Measurements from ENCODE around the gene PRCP. TPM values are rescaled to one million over a fixed set of nuclear protein-coding genes. Genes with fewer than 3 reads are reported as not detected.

Gene PRCP
- total RNA-seq, 1 experiment from 2014 or later, result 56.7 TPM

DNA sequence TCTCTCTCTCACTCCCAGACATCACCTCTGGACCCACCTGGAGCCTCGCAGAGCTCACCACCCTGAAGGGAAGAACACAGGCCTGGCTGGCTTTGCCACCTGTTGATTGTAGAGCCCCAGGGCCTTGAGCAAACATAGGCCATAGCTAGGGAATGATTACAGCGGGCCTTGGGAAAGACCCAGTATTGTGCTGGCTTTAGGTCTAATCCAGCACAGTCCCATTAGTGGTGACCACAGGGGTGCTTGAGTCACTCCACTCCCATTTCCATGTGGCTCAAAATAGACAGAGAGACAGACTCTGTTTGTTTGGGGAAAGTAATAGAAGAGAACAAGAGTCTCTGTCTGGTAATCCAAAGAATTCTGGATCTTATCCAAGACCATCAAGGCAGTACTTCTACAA, 123.9 kb downstream of the PRCP start:
- WGBS (ENCODE audit: extremely low coverage, insufficient read length, low lambda C conversion rate), result no CpG with 5 or more reads among the region's 2 CpGs

More for the DNA sequence above, 123.9 kb downstream of the PRCP start:
- Histone ChIP-seq H4K8ac (replicated peaks; ENCODE audit: insufficient read length, low read depth, low read length) (no peak overlapping the region), H3K14ac (ENCODE audit: insufficient read depth, low read length) (no peak overlapping the region), H3K4me2 (ENCODE audit: insufficient read depth, insufficient read length, low read length) (no peak overlapping the region), H4K5ac (ENCODE audit: insufficient read length, low read depth, low read length) (no peak overlapping the region), H3K4me1 (ENCODE audit: insufficient read depth, low read length) (no peaks in the 10 kb centered on the region), H4K20me1 (ENCODE audit: control insufficient read depth, insufficient read depth, insufficient read length) (no peaks in the 10 kb centered on the region), H3K79me1 (ENCODE audit: insufficient read depth, low read depth, low read length, poor library complexity, severe bottlenecking) (no peaks in the 10 kb centered on the region), H3K18ac (ENCODE audit: insufficient read length, low read depth, low read length) (no peak overlapping the region), H3K27ac (ENCODE audit: insufficient read length, low read depth, low read length) (no peak overlapping the region), H3K79me2 (ENCODE audit: insufficient read depth, low read length) (no peaks in the 10 kb centered on the region), H2BK120ac (ENCODE audit: low read depth, low read length, poor library complexity, severe bottlenecking) (no peak overlapping the region), H3T11ph (ENCODE audit: low read length) (no peak overlapping the region), H3K4ac (ENCODE audit: low read depth, low read length) (no peak overlapping the region), H3K56ac (ENCODE audit: insufficient read length, low read depth, low read length) (no peak overlapping the region), H3K23ac (ENCODE audit: insufficient read length, low read depth, low read length) (no peak overlapping the region), H3K9ac (ENCODE audit: extremely low read depth, insufficient read length, low read length) (no peak overlapping the region), H2AK5ac (ENCODE audit: insufficient read length, low read length) (no peak overlapping the region), H2BK12ac (ENCODE audit: insufficient read length, low read depth, low read length) (no peak overlapping the region), H2BK5ac (ENCODE audit: insufficient read length, low read length) (no peak overlapping the region), H4K91ac (ENCODE audit: insufficient read length, low read depth, low read length) (no peak overlapping the region), H3K23me2 (ENCODE audit: insufficient read length, low read depth, low read length, poor library complexity, severe bottlenecking) (no peaks in the 10 kb centered on the region), H3K9me3 (ENCODE audit: control insufficient read depth, low read depth, low read length) (no peaks in the 10 kb centered on the region), H2BK15ac (ENCODE audit: low read depth, low read length) (0 out of 2 replicates have a peak overlapping the region, but pooled peaks have one; percentile 65), H2AFZ (ENCODE audit: low read length) (no peak overlapping the region), H3K27me3 (ENCODE audit: insufficient read depth, low read length) (no peaks in the 10 kb centered on the region), H2BK20ac (ENCODE audit: low read depth, low read length, poor library complexity, severe bottlenecking) (no peak overlapping the region)
- no peaks in the 10 kb centered on the region for H3K36me3 Mint-ChIP-seq (ENCODE audit: insufficient read depth in 1 of 3, low read depth in 3 of 3)
- H3K4me3 Mint-ChIP-seq, result no peak overlapping the region
- TF ChIP-seq, protein P1, sequence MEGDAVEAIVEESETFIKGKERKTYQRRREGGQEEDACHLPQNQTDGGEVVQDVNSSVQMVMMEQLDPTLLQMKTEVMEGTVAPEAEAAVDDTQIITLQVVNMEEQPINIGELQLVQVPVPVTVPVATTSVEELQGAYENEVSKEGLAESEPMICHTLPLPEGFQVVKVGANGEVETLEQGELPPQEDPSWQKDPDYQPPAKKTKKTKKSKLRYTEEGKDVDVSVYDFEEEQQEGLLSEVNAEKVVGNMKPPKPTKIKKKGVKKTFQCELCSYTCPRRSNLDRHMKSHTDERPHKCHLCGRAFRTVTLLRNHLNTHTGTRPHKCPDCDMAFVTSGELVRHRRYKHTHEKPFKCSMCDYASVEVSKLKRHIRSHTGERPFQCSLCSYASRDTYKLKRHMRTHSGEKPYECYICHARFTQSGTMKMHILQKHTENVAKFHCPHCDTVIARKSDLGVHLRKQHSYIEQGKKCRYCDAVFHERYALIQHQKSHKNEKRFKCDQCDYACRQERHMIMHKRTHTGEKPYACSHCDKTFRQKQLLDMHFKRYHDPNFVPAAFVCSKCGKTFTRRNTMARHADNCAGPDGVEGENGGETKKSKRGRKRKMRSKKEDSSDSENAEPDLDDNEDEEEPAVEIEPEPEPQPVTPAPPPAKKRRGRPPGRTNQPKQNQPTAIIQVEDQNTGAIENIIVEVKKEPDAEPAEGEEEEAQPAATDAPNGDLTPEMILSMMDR (conservative IDR thresholded peaks at IDR 0.05), result no peak
- DNase-seq, result no peak
- H3K4me1 Mint-ChIP-seq, result peaks cover 7 to 8% of the 10 kb centered on the region in 2 experiments
- peaks cover 0 to 2% of the 10 kb centered on the region in 2 experiments; a peak in 2 of 5 replicates for H3K9me3 Mint-ChIP-seq
- H3K27me3 Mint-ChIP-seq (ENCODE audit: low read depth), result no peaks in the 10 kb centered on the region
- no peak overlapping the region for H3K27ac Mint-ChIP-seq
